Measurements from ENCODE around the gene SSTR5. TPM values are rescaled to one million over a fixed set of nuclear protein-coding genes. Genes with fewer than 3 reads are reported as not detected.

Gene SSTR5
- total and polyA plus RNA-seq, 2 experiments from 2014 or later: not detected

DNA sequence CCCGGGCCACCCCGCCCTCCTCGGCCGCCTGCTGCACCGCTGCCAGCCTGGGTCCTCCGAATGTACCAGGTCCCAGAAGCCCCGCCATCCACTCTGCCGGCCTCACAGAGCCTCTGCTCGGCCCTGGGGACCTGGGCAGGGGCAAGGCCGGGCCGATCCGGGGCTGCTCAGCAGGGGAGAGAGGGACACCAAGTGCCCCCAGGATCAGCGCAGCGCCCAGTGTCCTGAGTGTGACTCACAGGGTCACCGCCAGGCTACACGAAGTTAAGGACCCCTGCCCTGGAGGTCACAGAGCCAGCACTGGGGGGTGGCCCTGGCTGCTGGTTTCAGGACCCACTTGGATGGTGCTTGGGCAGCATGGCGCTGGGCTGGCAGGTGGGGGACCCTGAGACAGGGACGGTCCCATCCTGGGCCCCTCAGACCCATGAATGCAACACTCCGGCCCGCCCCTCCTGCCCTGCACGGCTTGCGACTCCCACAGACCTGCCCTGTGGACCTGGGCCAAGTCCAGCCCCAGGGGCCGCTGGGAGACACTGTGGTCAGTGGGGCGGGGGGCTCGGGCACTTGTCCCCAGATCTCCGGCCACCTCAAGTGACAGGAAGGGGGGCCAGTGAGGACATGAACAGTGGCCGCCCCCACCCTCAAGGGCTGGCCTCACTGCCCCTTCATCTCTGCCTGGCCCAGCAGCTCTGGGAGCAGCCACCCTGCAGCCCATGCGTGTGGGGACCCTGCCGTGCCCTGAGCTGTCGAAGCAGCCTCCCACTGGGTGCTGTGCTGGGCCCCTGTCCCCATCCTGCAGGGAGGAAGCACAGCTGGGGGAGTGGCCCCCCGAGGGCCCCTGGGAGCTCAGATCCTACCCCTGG, 23.2 kb upstream of the SSTR5 start:
- Histone ChIP-seq H3K4me3 (no peak overlapping the region), H3K36me3 (no peaks in the 10 kb centered on the region), H3K4me1 (ENCODE audit: low read depth) (no peaks in the 10 kb centered on the region), H3K27ac (no peak overlapping the region), H3K27me3 (no peaks in the 10 kb centered on the region), H3K9me3 (ENCODE audit: low read depth) (no peaks in the 10 kb centered on the region)
- DNase-seq (ENCODE audit: low read depth in 1 of 2, low spot score in 1 of 2): no peak
- TF ChIP-seq CTCF (IDR thresholded peaks at IDR 0.05; ENCODE audit: low read depth, low read length): no peak

- Histone ChIP-seq H3K27ac (no peak overlapping the region), H3K36me3 (no peaks in the 10 kb centered on the region), H3K9me3 (ENCODE audit: low read depth) (no peaks in the 10 kb centered on the region), H3K27me3 (no peaks in the 10 kb centered on the region), H3K4me1 (ENCODE audit: low read depth) (no peaks in the 10 kb centered on the region), H3K4me3 (no peak overlapping the region)
- DNase-seq (ENCODE audit: low read depth in 1 of 2, low spot score in 1 of 2): no peak
- TF ChIP-seq CTCF (IDR thresholded peaks at IDR 0.05; ENCODE audit: low read depth, low read length): no peak
These were observed 22.6 kb upstream of the SSTR5 start for GRCh38 chr16:1049976-1050247.

DNA sequence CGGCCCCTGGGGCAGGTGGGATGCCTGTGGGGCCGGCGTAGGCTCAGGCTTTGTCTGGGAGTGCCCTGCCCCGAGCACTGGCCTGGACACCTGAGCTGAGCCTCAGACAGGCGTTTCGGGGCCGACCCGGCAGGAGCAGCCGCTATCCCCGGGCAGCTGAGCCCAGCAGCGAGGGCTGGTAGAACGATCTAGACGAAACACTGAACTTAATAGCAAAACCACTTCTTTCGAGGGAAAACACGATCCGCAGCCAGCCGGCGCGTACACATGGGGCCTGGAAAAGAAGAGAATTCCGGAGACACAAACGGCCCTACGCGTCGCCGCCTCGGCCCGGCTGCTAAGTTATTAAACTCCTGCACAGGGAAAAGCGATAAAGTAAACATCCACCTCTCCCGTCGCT, 22.0 kb upstream of the SSTR5 start:
- no peaks in the 10 kb centered on the region for H3K27me3 ChIP-seq
- no peaks in the 10 kb centered on the region for H3K36me3 ChIP-seq
- H3K9me3 ChIP-seq (ENCODE audit: low read depth): no peaks in the 10 kb centered on the region
- no peak for TF ChIP-seq CTCF (IDR thresholded peaks at IDR 0.05; ENCODE audit: low read depth, low read length)
- no peaks in the 10 kb centered on the region for H3K4me1 ChIP-seq (ENCODE audit: low read depth)
- no peak overlapping the region for H3K4me3 ChIP-seq
- no peak for DNase-seq (ENCODE audit: low read depth in 1 of 2, low spot score in 1 of 2)
- no peak overlapping the region for H3K27ac ChIP-seq

DNA sequence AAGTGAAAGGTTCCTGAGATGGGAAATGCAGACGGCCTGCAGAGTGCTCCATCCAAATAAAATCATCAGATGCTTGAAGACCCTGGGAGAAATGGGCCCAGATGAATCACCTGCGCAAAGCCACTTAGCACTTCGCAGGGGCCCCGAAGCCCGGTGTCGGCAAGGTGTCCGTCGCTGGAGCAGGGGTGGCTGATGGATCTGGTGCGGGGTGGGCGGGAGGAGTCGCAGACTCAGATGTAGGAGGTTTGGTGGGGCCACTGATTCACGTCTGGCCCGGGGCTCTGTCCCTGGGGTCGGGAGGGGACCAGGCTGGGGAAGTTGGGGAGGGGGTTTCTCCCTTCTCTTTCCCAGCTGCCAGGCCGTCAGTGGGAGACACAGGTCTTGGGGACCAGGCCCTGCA, 21.6 kb upstream of the SSTR5 start:
- Histone ChIP-seq H3K36me3 (no peaks in the 10 kb centered on the region), H3K27ac (no peak overlapping the region), H3K9me3 (ENCODE audit: low read depth) (no peaks in the 10 kb centered on the region), H3K27me3 (no peaks in the 10 kb centered on the region), H3K4me1 (ENCODE audit: low read depth) (no peaks in the 10 kb centered on the region), H3K4me3 (no peak overlapping the region)
- no peak for DNase-seq (ENCODE audit: low read depth in 1 of 2, low spot score in 1 of 2)
- no peak for TF ChIP-seq CTCF (IDR thresholded peaks at IDR 0.05; ENCODE audit: low read depth, low read length)

DNA sequence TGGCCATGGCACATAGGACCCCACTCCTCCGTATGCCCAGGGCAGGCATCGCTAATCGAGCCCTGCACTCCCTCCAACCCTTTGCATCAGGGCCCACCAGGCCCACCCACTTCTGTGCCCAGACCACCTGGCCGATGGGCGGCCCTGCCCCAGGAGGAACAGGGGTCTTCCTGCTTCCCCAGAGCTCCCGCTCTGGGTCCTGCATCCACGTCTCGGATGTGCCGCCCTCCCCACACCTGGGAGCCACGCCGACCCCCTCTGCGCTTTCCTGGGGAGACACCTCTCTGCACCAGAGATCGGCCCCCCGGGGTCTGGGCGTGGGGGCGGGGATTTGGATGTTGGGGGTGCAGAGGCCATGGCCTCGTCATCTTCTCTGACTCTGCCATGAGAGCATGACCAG, 21.1 kb upstream of the SSTR5 start:
- Histone ChIP-seq H3K4me3 (no peak overlapping the region), H3K36me3 (no peaks in the 10 kb centered on the region), H3K9me3 (ENCODE audit: low read depth) (no peaks in the 10 kb centered on the region), H3K27me3 (no peaks in the 10 kb centered on the region), H3K4me1 (ENCODE audit: low read depth) (no peaks in the 10 kb centered on the region), H3K27ac (no peak overlapping the region)
- no peak for DNase-seq (ENCODE audit: low read depth in 1 of 2, low spot score in 1 of 2)
- TF ChIP-seq CTCF (IDR thresholded peaks at IDR 0.05; ENCODE audit: low read depth, low read length): no peak

Measured in cardiac muscle cell (in vitro differentiated cells and primary cell).